HG02763 (cell line): ENCODE measurements around the gene PLAC9.
"Not testable (repeated sequence)": the region's sequence is repeated elsewhere in the genome, so short reads cannot be mapped to it uniquely, and the experiment has no call there.

Experiments
- ATAC-seq: cut with Tn5 transposase; IDR thresholded peaks from one replicate; pipeline ENCODE4 v1.9.1; 2021; ENCODE audit warnings: mild to moderate bottlenecking, moderate library complexity; ENCODE audit not compliant: unreplicated experiment

PLAC9 gene, protein sequence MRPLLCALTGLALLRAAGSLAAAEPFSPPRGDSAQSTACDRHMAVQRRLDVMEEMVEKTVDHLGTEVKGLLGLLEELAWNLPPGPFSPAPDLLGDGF

DNA sequence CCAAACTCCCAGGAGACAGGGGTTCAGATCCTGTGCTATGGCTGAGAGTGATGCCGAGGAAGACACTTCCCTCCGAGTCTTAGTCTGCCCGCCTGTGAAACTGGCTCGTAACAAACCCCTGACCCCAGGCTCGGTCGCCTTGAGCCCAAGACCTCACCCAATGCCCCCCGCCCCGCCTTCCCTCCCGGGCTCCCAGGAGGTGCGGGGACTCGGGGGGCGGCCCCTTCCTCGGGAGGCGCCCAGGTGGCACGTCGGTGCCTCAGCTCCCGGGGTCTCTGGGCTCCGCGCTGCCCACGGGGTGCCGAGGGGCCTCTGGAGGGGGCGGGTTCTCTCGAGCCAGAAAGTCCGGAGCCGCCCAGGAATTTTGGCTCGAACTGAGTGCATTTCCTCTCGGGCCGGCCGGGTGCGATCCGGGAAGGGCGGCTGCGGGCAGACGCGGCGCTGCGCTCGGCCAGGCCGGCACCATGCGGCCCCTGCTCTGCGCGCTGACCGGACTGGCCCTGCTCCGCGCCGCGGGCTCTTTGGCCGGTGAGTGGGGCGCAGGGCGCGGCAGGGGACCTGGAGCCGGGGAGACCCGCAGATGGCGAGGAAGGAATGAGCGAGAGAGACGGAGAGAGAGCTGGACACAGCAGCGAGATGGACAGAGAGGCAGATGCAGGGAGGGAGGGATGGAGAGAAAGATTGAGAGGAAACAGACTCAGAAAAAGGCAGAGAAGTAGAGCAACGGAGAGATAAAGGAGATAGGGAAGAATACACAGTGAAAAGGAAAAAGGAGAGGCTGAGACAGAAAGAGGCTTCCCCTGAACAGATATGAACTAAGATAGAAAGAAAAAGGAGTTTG, at the start of gene PLAC9:
TSS of gene PLAC9 (plus strand) at position 432 of the 841 bp plus-strand sequence. CDS start at position 465, 33 bp downstream.
- ATAC-seq, result no peak

DNA sequence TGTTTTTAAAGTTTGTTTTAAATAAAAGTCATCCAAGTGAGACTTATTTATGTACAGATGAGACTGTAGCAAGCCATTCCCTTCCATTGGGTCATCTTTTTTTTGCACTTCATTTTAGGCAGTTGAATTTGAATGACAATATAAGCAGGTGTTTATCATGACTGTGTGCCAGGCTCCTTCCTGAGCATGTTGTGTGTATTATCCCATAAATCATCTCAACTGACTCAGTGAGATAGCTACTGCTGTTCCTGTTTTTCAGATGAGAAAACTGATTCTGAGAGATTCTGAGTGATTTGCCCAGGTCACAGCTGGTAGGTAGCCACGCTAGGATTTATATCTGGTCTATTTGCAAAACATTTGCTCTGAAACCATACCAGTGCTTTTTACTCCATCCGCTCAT, 42.4 kb upstream of the PLAC9 start:
- no peak for ATAC-seq

DNA sequence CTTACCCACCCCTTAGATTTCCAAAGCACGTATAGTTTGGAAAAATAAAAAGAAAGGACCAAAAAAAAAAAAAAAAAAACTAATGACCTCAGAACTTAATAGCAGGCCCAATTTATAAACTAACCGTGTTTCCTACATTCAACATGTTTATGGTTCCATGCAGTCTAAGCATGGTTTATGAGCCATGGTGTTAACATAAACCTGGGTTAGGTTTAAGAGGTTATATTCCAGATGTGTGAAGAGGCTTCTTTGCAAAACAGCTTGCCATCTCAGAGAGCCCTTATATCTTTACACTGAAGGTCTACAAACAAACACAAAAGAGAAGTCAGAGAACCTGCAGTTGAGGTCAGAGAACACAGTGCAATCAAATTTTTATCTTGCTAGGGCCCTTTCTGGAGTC, 38.3 kb upstream of the PLAC9 start:
- ATAC-seq, result no peak

DNA sequence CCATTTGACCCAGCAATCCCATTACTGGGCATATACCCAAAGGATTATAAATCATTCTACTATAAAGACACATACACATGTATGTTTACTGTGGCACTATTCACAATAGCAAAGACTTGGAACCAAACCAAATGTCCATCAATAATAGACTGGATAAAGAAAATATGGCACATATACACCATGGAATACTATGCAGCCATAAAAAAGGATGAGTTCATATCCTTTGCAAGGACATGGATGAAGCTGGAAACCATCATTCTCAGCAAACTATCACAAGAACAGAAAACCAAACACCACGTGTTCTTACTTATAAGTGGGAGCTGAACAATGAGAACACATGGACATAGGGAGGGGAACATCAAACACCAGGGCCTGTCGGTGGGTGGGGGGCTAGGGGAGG, 34.3 kb upstream of the PLAC9 start:
- not testable (repeated sequence) for ATAC-seq

DNA sequence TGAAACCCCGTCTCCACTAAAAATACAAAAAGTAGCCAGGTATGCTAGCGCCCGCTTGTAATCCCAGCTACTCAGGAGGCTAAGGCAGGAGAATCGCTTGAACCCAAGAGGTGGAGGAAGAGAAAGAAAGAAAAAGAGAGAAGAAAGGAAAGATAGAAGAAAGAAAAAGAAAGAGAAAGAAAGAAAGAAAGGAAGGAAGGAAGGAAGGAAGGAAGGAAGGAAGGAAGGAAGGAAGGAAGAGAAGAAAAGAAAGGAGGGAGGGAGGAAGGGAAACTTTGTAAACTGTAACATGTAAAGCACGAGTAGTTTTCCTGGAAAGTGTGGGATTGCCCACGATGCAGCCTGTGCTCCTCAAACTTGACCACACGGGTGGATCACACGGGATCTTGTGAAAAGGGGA, 33.2 kb upstream of the PLAC9 start:
- not testable (repeated sequence) for ATAC-seq

DNA sequence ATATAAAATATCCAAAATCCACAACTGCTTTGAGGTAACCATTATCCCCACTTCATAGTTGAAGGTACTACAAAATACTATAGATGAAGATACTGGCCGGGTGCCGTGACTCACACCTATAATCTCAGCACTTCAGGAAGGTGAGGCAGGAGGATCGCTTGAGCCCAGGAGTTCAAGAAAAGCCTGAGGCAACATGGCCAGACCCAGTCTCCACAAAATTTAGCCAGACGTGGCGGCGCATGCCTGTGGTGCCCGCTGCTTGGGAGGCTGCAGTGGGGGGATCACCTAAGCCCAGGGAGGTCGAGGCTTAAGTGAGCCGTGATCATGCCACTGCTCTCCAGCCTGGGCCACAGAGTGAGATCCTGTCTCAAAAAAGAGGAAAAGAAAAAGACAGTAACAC, 32.4 kb upstream of the PLAC9 start:
- ATAC-seq, result no peak

DNA sequence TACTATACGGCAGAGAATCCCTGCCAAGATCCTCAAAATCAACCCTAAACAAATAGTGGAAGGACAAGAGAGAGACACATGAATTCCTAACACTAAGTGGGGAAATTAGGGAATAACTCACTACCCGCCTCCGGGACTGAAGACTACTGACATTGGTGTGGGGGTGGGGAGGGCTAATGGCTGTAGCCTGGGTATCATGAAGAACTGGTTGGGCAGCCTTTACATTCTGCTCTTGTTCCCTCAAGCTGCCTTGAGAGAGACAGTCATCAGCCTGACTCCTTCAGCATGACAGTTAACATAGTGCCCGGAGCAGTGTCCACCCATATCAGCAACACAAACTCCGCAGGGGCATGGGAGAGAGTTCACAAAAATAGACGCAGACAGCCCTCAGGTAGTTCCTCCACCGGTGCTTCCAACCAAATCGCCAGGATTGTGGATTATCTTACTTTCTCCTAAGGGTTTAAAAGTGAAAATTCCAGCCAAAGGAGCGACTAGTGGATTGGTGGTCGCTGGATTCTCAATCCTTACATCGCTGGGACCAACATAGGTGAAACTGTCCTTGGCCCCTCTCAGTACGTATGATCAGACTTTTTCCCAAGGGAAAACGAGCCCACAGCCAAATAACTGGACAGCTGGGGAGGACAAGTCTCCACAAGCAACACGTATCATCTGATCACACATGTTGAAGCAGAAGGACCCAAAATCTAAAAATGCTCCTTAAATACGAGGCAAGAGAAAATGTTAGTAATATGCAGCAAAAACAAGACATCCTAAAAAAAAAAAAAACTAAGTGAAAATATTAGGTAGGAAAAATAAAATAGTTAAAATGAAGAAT, 31.5 kb upstream of the PLAC9 start:
- no peak for ATAC-seq

DNA sequence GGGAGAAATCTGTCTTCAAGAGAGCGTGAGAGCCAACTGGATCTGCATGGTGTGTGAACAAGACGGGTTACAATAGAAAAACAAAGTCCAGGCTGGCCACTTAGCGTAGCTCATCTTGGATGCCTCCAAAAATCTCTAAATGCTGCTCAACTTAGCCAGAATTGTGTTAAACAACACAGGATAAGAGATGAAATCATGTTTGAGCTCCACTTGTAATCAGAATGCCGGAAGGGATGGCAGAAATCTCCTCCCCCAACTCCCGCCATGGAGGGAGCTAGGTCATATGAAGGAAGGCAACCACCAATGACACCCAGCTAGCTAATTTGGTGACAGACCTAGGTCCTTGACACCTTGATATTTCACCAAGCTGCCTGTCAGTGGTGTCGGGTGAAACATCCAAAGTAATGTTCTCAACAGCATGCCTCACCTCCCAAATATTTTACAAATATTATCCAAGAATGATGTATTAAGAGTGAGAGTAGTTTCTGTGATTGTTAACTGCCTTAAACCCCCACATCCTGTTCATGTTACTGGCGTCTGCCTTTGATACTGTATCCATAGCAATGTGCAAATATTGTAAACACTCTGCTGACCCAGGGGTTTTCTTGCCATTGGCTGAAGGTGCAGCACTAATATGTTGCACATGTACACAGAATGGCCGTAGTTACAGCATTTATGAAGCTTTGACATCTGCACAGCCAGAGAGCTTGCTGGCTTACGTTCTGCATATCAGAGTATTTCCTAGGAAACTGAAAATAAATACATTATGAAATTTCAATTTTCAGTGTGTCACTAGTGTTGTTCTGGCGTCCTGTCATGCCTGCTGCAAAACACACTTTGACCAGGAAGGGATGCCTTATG, 28.2 kb upstream of the PLAC9 start:
- no peak for ATAC-seq

DNA sequence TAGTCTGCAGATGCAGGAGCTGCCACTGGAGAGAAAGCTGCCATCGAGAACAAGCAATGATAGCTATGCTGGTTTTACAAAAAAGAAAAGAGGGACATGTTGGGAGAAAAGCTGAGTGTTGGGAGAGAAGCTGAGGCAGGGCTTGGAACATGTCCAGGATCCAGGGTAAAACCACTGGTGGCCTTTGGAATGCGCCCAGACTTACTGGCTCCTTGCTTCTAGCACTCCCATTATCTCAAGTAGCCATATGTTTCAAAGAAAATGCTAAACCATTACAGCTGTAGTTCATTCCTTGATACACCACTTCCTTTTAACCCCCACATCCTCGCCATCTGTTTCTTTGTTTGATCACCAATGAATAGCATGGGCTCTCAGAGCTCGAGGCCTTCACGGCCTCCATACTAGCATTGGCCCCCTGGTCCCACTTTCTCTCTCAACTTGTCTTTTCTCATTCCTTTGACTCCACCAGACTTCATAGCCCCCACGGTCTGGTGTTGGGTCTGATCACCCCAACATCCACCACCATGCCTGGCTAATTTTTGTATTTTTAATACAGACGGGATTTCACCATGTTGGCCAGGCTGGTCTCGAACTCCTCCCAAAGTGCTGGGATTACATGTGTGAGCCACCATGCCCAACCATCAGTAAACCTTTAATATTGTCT, 23.8 kb upstream of the PLAC9 start:
- ATAC-seq, result no peak

DNA sequence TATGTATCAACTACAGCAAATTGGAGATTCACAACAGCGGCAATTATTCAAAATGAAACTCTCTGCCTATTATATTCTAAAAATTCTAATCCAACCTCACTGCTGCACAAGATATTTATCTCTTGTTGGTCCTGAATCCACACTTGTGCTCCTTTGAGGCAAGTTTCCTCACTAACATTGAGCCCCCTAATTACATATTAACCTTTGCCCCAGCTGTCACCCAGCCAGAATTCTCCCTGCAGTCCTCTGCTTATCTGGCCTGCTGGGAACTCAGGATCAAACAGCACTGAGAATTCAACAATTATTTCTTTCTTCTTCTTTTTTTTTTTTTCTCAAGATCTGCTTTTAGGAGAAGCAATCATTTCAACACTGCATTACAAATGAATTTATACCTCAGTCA, 21.5 kb upstream of the PLAC9 start:
- ATAC-seq, result no peak

DNA sequence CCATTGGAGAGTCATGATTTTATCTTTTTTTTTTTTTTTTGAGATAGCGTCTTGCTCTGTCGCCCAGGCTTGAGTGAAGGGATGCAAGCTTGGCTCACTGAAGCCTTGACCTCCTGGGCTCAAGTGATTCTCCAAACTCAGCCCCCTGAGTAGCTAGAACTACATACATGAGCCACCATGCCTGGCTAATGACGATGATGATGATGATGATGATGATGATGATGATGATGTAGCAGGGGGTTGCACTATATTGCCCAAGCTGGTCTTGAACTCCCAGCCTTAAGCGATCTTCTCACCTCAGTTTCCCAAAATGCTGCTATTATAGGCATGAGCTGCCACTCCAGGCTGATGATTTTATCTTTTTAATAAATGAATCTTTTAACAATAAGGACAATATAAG, 13.9 kb upstream of the PLAC9 start:
- ATAC-seq, result no peak

DNA sequence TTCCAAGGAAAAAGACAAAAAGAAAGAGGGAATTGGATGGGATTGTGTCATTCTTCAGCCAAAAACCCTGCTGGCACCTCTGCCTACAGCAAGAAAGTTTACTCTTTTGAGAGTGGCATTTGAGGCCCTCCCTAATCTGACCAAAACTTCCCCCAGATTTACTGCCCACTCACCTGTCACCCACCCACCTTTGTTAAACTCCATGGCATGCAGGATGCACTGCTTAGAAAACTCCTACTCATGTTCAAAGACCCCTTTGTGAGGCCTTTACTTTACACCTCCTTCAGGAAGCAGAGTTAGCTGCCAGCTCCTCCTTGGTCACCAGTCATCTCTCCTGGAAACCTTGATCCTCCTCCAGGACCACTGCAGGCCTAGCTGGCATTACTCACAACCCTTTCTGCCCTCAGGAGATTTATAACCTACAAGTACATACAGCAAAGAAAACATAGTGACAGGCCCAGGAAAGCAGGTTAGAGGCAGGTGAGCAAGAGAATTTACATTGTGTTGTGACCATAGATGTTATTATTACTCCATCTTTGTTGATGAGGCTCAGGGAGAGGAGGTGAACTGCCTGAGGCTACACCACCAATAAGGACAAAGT, 10.3 kb upstream of the PLAC9 start:
- no peak for ATAC-seq

DNA sequence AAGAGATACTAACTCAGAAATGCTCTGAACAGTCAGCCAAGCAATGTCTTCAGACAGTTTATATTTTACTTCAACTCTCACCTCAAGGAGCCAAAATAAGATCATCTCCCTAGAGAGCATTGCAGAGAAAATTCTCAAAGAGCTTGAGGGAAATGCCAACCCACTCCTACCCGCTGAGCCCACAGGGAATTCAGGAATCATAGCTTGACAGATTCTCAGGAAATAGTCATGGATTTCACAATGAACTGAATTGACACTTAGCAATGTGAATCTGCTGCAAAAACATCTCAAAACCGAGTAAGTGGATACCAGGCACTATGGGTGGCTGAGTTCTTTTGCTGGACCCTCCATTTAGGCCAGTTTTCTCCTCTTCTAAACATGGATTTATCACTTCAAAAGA, 9.8 kb upstream of the PLAC9 start:
- no peak for ATAC-seq

DNA sequence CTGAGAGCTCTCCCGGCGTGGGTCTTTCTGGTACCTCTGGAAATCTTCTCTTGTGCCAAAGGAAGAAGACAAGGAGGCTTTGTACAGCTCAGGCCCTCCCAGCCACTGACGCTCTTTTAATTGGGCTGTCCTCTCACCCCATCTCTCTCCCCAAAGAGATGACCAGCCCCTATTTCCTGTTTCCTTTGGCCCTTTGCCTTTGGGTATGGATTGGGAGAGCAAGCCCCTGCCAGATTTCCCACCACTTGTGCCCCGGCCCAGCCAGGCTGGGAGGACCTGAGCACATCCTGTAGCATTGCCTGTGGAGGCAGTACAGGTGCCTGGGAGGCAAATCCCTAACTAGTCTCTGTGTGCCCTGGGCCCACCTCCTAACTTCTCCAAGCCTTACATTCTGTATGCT, 5.7 kb upstream of the PLAC9 start:
- no peak for ATAC-seq

DNA sequence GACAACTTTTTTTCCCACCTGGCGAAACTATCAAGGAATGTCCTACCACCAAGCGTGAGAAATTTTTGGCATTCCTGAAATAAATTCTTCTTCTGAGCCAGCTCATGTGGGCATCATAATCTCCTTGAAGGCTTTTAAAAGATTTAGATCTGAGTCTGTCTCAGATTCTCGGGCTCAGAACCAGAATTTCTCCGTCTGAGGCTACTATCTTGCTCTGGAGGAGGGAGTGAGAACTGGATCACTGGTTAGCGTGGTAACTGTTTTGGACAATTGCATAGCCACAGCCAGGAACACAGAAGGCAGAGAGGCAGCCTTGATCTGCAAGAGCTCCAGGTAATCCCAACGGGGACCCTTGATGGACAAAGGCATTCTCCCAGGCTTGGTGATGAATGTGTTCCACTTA, 1.0 kb upstream of the PLAC9 start:
- ATAC-seq, result no peak

DNA sequence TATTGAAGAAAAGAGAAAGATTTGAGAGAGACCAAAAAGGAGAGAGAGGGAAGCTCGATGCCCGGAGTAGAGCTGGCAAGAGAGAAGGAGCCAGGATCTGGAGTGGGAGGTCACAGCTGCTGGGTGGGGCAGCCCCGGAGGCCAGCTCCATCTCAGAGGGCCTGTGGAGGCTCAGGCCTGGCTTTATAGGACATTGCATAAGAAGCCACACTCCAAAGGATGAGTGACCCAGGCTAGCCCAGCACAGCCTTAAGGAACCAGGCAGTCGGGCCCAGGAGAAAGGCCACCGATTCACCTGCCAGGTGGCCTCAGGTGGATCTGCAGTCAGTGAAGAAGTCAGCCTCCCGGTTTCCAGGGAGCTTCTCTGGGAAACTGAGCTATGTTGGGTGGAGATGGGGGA, 676 bp downstream of the PLAC9 start:
- no peak for ATAC-seq

DNA sequence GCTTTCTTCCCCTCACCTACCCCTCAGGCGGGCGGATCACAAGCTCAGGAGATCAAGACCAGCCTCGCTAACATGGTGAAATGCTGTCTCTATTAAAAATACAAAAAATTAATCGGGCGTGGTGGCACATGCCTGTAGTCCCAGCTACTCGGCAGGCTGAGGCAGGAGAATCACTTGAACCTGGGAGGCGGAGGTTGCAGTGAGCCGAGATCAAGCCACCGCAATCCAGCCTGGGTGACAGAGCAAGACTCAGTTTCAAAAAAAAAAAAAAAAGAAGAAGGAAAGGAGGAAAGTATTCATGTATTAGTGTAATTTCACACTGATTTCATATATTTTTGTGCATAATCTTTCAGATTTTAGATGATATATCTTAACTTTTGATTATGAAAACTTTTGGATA, 1.2 kb downstream of the PLAC9 start:
- ATAC-seq, result not testable (repeated sequence)

DNA sequence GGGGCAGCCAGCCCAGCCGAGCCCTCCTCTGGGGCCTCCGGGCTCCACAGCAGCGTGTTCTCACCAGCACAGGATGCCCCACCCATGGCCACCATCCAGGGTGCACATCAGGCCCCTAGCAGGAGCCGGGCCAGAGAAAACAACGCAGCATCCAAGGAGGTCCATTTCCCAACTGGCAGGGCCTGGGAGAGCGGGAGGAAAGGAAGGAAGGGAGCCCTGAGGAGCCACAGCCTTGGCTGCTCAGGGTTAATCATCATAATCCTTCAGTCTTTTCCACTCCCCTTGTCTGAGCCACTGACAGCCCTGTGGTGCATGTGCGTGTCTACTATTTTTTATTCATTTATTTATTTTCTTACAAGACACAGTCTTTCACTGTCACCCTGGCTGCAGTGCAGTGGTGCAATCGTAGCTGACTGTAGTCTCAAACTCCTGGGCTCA, 3.6 kb downstream of the PLAC9 start:
- ATAC-seq, result no peak

DNA sequence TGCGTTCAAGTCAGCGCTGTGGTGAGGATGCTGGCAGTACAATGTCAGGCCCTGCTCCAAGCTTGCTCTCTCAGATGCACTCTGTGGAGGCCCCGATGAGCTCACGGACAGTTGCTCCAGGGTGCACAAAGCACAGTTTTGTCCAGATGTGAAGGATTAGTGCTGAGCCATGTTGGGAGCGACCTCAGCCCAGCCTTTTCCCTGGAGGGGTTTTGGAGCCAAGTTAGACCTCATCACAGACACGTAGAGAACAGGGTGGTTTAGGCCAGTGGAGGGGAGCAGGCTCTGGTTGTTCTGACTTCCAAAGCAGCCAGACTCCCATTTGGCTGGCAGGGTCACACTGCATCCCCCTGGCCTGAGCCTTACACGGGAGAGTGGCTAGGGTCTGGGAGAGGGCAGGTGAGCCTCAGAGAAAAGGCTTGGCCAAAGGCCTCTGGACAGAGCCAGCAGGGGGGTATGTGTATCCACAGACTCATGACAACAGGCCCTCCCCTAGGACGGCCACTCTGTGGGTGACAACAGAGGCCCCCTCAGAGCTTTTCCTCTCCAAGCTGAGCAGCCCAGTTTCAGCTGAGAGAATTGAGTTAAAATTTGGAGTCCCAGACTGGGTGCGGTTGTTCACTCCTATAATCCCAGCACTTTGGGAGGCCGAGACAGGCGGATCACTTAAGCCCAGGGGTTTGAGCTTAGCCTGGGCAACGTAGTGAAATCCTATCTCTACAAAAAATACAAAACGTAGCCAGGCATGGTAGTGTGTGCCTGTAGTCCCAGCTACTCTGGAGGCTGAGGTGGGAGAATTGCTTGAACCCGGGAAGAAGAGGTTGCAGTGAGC, 4.7 kb downstream of the PLAC9 start:
- ATAC-seq, result no peak
